ENCODE measurements around the gene TAF4.

TAF4 gene

DNA sequence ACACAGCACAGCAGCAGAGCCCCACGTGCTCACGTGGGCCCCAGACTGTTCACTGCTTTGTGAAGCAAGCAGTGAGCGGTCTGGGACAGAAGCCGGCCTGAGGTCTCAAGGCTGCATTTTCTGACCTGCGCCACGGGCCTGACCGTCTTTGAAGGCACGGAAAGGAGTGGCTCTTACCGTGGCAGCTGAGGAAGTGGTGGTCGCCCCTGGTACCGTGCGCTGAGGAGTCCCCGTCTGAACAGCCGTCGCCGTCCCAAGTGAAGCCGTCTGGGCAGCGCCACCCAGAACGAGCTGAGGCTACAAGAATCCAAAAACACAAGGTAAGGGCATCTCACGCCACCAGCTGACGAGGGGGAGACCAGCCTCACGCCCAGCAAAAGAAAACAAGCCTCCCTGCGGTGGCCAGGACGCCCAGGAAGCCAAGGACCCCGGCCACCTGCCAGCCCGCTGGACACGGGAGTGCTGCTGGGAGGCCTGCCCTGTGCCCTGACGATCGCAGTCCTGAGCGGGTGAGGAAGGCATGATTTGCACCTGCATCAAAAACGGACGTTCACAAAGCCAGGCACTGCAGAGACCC lies 55.7 kb downstream of the TAF4 start:
- no peak overlapping the region for H3K27ac ChIP-seq
- TF ChIP-seq, protein P1, sequence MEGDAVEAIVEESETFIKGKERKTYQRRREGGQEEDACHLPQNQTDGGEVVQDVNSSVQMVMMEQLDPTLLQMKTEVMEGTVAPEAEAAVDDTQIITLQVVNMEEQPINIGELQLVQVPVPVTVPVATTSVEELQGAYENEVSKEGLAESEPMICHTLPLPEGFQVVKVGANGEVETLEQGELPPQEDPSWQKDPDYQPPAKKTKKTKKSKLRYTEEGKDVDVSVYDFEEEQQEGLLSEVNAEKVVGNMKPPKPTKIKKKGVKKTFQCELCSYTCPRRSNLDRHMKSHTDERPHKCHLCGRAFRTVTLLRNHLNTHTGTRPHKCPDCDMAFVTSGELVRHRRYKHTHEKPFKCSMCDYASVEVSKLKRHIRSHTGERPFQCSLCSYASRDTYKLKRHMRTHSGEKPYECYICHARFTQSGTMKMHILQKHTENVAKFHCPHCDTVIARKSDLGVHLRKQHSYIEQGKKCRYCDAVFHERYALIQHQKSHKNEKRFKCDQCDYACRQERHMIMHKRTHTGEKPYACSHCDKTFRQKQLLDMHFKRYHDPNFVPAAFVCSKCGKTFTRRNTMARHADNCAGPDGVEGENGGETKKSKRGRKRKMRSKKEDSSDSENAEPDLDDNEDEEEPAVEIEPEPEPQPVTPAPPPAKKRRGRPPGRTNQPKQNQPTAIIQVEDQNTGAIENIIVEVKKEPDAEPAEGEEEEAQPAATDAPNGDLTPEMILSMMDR (IDR thresholded peaks at IDR 0.05) = no peak
- no peak for TF ChIP-seq ZFX (IDR thresholded peaks at IDR 0.05; ENCODE audit: borderline replicate concordance)

DNA sequence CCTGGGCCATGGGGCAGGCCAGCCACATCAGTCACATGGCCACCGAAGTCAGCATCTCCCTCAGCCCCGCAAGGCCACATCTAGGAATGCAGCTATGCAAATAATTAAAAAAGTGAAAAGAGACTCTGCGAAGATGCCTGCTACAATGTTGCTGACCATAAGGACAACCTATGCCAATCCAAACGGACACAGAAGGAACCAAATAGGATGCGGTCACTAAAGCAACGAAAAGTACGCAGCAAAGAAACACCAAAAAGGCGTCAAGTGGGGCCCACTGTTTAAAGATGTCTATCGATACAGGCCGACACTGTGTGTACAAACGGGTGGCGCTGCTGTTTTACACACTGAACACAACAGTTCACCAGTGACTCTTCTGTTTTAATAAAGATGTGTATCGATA lies 56.4 kb downstream of the TAF4 start:
- no peak for TF ChIP-seq ZFX (IDR thresholded peaks at IDR 0.05; ENCODE audit: borderline replicate concordance)
- TF ChIP-seq, protein P1 (IDR thresholded peaks at IDR 0.05) = no peak
- no peak overlapping the region for H3K27ac ChIP-seq

- H3K27ac ChIP-seq = no peak overlapping the region
- TF ChIP-seq ZFX (IDR thresholded peaks at IDR 0.05; ENCODE audit: borderline replicate concordance) = no peak
- TF ChIP-seq, protein P1 (IDR thresholded peaks at IDR 0.05) = no peak
Observed at GRCh38 chr20:62008643-62009183, 57.0 kb downstream of the TAF4 start.

- no peak overlapping the region for H3K27ac ChIP-seq
- TF ChIP-seq, protein P1 (IDR thresholded peaks at IDR 0.05) = no peak
- TF ChIP-seq ZFX (IDR thresholded peaks at IDR 0.05; ENCODE audit: borderline replicate concordance) = no peak
Observed at GRCh38 chr20:62007127-62007647, 58.5 kb downstream of the TAF4 start.

GRCh38 chr20:62006482-62006881 lies 59.2 kb downstream of the TAF4 start:
- TF ChIP-seq, protein P1 (IDR thresholded peaks at IDR 0.05) = no peak
- TF ChIP-seq ZFX (IDR thresholded peaks at IDR 0.05; ENCODE audit: borderline replicate concordance) = no peak
- H3K27ac ChIP-seq = no peak overlapping the region

GRCh38 chr20:62004614-62005013 lies 61.1 kb downstream of the TAF4 start:
- TF ChIP-seq ZFX (IDR thresholded peaks at IDR 0.05; ENCODE audit: borderline replicate concordance) = no peak
- TF ChIP-seq, protein P1 (IDR thresholded peaks at IDR 0.05) = no peak
- H3K27ac ChIP-seq = no peak overlapping the region

All from 22Rv1 (cell line).